Measurements from ENCODE around the gene SEMA5B.
A peak's percentile ranks its signal among the peaks of the same experiment; 100 is the strongest.

Gene SEMA5B

GRCh38 chr3:122892118-122892960 lies 135.2 kb downstream of the SEMA5B start:
- no peak overlapping the region for H3K4me3 ChIP-seq (ENCODE audit: low read length)
- no peak for TF ChIP-seq CTCF (IDR thresholded peaks at IDR 0.05; ENCODE audit: insufficient read depth, low read depth, low read length, missing control alignments)
- DNase-seq (ENCODE audit: low read depth), result no peak

GRCh38 chr3:122890720-122891220 lies 136.8 kb downstream of the SEMA5B start:
- TF ChIP-seq CTCF (IDR thresholded peaks at IDR 0.05; ENCODE audit: insufficient read depth, low read depth, low read length, missing control alignments), result no peak
- no peak for DNase-seq (ENCODE audit: low read depth)
- H3K4me3 ChIP-seq (ENCODE audit: low read length), result no peak overlapping the region

GRCh38 chr3:122890077-122890719 lies 137.4 kb downstream of the SEMA5B start:
- no peak overlapping the region for H3K4me3 ChIP-seq (ENCODE audit: low read length)
- peak; percentile 97 for DNase-seq (ENCODE audit: low read depth)
- TF ChIP-seq CTCF (IDR thresholded peaks at IDR 0.05; ENCODE audit: insufficient read depth, low read depth, low read length, missing control alignments), result peak; percentile 5

- H3K4me3 ChIP-seq (ENCODE audit: low read length), result no peak overlapping the region
- no peak for DNase-seq (ENCODE audit: low read depth)
- TF ChIP-seq CTCF (IDR thresholded peaks at IDR 0.05; ENCODE audit: insufficient read depth, low read depth, low read length, missing control alignments), result no peak
Measured at GRCh38 chr3:122886946-122887345, 140.6 kb downstream of the SEMA5B start.

- H3K4me3 ChIP-seq (ENCODE audit: low read length), result no peak overlapping the region
- DNase-seq (ENCODE audit: low read depth), result no peak
- no peak for TF ChIP-seq CTCF (IDR thresholded peaks at IDR 0.05; ENCODE audit: insufficient read depth, low read depth, low read length, missing control alignments)
Measured at GRCh38 chr3:122886251-122886650, 141.3 kb downstream of the SEMA5B start.

- H3K4me3 ChIP-seq (ENCODE audit: low read length), result no peak overlapping the region
- no peak for DNase-seq (ENCODE audit: low read depth)
- TF ChIP-seq CTCF (IDR thresholded peaks at IDR 0.05; ENCODE audit: insufficient read depth, low read depth, low read length, missing control alignments), result no peak
Measured at GRCh38 chr3:122882361-122882947, 145.1 kb downstream of the SEMA5B start.
